Measurements from ENCODE around the gene SLC2A5.

The SLC2A5 gene

DNA sequence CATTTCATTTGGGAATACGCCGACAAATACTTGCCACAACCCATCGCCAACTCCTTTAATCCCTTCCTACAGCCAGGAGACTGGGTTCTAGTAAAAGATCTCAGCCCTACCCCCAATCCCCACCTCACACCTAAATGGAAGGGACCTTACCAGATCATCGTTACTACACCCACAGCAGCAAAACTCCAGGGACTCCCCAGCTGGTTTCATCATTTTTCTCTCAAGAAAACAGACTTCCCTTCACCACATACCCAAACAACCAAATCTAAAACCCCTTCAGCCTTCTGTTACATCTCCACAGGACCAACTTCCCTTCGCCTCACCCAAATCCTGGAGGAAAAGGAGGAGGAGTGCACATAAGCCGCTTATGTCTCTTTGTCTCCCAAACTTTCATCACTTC, 23.7 kb upstream of the SLC2A5 start:
- DNase-seq (ENCODE audit: low read depth), result no peak

DNA sequence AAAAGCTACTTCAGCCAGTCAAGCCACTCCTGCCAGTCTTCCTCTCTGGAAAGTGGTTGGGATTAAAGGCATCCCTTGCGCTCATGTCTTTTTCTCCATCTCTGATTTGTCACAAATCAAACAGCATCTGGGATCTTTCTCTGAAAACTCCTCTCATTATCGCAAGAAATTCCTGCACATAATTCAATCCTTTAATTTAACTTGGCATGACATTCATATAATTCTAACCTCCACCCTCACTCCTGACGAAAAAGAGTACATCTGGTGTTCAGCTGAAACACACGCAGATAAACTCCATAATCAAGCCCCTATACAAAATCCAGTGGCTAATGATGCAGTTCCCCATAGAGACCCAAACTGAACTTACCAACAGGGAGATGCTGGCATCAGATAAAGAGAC, 19.4 kb upstream of the SLC2A5 start:
- DNase-seq (ENCODE audit: low read depth), result no peak

DNA sequence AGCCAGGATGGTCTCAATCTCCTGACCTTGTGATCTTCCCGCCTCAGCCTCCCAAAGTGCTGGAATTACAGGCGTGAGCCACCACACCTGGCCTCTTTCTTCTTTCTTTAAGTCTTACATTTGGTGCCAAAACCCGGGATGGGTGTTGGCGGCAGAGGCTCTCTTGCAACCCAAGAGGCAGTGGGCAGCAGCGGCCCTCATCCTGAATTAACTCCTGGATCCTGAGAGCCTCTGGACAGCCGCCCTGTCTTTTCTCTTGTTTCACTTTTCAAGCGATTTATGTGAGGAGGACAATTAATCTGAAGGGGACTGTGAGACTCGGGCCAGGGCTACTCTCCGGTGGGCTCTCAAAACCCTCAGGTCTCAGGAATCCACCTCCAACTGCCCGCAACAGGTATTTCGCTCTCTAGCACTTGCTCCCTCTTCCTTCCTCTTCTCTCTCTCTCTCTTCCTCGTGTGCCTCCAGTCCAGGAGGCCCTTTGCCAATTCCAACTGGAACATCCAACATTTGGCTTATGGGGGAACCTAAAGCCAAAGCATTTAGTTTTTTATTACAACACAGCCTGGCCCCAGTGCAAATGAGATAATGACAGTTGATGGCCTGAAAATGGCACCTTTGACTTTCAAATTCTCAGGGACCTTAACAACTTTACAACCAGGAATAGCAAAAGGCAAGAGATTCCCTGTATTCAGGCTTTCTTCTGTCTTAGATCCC, 18.1 kb upstream of the SLC2A5 start:
- DNase-seq (ENCODE audit: low read depth), result no peak

DNA sequence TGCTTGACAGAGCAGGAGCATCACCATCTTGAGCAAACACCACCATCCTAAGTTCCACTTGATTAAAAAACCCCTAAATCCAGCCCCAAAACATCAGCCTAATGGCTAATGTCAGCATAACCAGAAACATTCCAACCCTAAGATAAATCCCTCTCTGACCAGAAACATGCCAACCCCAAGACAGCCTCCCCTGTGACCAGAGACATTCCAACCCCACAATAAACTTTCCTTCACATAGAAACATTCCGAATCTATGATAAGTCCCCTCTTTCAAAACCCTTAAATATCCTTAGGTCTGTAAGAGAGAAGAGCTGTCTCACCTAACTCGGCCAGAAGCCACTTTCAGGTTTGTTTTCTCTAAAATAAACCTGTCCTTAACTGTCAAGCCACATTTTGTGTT, 17.4 kb upstream of the SLC2A5 start:
- no peak for DNase-seq (ENCODE audit: low read depth)

DNA sequence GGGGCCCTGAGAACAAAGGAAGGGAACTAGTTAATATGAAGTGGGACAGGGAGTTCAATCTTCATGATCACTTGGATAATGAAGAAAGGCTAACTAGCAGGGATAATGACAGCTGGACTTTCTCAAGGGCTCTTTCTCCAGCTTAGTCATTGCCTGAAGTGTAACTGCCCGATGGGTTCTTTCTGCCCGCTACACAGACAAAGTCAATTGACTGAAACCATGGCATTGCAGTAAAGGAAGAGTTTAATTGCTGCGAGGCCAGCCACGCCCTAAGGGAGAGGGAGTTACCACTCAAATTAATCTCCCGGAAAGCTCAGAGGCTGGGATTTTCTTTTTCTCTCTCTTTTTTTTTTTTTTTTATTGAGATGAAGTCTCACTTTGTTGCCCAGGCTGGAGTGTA, 16.6 kb upstream of the SLC2A5 start:
- DNase-seq (ENCODE audit: low read depth), result no peak

DNA sequence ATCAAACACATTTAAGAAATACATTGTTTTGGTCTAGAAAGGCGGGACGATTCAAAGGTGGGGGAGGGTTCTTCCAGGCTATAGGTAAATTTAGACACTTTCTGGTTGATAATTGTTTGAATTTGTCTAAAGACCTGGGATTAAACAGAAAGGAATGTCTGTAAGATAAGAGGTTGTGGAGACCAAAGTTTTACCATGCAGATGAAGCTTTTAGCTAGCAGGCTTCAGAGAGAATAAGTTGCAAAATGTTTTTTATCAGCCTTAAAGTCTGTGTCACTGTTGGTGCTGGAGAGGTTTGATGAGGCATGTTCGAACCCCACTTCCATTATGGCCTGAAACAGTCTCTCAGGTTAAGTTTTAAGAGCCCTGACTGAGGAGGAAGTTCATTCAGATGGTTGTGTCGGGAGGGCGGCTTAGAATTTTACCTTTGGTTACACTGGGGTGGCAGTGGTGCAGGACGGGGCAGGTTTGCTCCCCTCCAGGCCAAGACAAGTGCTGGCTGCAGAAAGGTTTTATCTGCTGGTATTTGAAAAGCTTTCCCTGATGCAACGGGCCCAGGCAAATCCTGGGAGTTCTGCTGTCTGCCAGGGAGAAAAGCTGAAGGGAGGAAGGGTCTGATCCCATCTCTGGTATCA, 16.0 kb upstream of the SLC2A5 start:
- DNase-seq (ENCODE audit: low read depth), result no peak

DNA sequence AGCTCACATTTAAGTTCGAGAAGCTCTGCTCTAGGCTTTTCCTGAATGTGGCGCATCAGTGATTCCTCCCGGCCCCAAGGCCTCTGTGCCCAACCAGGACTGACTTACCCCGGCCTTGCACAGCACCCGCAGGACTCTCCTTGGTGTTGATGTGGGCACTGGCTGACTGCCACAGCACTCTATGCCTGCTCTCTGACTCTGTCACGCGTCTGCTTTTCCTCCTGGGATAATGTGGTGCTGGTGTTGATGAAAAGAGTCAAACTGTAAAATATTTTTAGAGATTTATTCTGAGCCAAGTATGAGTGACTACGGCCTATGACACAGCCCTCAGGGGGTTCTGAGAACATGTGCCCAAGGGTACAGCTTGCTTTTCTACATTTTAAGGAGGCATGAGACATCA, 15.5 kb upstream of the SLC2A5 start:
- no peak for DNase-seq (ENCODE audit: low read depth)

DNA sequence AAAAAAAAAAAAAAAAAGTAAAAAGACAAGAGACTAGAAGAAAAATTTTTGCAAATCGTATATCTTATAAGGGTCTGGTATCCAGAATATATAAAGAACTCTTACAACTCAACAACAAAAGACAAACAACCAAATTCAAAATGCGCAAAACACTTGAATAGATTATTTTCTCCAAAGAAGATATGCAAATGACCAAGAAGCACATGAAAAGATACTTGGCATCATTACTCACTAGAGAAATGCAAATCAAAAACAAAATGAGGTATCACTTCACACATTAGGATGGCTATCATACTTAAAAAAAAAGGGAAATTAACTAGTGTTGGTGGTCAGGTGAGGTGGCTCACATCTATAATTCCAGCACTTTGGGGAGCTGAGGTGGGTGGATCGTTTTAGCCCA, 12.0 kb upstream of the SLC2A5 start:
- no peak for DNase-seq (ENCODE audit: low read depth)

DNA sequence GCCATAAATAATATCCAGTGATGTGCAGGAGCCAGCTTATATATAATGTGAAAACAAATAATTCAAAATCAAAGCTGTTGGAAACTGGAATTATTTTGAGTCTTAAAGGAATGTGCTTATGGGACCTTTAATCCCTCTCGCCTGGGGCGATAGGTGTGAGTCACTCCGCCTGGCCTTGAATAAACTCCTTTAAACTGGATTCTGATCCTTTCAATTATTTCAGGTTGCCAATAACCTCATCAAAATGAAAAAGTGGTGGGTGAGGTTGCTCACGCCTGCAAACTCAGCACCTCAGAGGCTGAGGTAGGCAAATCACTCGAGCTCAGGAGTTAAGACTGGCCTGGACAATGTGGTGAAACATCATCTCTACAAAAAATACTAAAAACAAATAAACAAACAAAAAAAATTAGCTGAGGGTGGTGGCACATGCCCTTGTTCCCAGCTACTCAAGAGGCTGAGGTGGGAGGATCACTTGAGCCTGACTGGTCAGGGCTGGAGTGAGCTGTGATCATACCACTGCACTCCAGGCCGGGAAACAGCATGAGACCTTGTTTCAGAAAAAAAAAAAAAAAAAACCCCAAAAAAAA, 11.4 kb upstream of the SLC2A5 start:
- no peak for DNase-seq (ENCODE audit: low read depth)

DNA sequence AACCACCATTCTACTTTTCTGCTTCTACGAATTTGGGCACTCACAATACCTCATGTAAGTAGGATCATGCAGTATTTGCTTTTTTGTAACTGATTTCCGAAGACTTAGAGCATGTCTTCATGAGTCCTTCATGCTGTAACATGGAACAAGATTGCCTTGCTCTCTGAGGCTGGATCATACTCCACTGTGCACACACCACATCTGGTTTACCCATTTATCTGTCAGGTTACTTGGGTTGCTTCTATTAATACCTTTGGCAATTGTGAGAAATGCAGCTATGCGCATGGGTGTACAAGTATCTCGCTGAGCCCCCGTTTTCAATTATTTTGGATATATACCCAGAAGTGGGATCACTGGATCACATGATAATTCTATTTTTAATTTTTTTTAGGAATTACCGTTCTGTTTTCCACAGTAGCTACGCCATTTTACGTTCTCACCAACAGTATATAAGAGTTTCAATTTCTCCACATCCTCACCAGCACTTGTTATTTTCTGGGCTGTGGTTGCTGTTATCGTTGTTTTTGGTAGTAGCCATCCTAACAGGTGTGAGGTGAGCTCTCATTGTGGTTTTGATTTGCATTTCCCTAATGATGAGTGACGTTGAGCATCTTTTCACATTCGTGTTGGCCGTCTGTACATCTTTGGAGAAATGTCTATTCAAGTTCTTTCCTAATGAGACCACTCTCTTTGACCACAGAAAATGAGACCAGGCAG, 10.7 kb upstream of the SLC2A5 start:
- no peak for DNase-seq (ENCODE audit: low read depth)

DNA sequence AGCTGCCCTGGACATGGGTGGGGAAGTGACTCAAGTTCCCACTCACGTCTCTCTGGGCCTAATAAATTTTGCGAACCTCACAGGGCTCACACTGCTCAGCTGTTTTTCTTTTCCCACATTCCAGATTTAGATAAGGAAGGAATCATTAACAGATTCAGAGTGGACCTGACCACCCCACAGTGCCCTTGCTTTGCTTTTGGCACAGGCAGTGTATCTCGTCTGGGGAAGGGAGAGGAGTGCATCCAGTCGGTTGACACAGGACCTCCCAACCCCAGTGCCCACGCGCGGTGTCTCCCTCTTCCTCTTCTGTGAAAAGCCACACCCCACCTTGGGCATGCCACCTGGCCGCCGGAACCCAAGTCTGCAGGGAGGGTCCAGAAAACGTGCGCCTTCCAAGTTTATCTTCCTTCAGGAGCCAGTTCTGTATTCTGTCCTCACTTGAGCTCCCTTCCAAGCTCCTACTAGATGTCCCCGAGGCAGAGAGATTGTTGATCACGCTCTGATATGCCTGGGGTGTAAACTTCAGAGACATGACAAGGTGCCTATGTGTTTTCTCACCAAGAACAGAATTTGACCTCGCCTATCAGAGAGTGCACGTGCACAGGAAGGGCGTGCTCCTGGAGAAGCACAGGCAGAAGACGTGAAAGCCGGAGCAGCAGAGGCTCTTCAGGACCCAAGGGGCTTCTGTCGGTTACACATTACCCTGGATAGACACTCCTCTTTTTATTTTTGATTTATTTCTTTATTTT, 9.5 kb upstream of the SLC2A5 start:
- no peak for DNase-seq (ENCODE audit: low read depth)

DNA sequence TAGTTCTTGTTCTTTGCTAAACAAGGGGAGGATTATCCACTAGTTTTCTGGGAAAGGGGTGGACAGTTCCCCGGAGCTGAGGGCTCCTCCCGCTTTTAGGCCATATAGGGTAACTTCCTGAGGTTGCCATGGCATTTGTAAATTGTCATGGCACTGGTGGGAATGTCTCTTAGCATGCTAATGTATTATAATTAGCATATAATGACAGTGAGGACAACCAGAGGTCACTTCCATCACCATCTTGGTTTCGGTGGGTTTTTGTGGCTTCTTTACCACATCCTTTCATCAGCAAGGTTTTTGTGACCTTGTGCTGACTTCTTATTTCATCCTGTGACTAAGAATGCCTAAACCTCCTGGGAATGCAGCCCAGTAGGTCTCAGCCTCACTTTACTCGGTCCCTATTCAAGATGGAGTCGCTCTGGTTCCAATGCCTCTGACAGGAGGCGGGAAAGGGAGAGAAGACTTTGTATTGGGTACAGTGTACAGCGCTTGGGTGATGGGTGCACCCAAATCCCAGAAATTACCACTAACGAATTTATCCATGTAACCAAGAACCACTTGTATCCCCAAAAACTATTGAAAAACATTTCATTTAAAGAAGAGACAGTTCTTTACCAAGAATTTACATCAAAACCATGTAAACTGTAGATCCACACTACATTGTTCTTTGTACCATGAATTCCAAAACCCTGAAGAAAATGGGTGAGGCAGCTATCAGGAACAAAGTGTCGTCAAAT, 8.7 kb upstream of the SLC2A5 start:
- DNase-seq (ENCODE audit: low read depth), result no peak

DNA sequence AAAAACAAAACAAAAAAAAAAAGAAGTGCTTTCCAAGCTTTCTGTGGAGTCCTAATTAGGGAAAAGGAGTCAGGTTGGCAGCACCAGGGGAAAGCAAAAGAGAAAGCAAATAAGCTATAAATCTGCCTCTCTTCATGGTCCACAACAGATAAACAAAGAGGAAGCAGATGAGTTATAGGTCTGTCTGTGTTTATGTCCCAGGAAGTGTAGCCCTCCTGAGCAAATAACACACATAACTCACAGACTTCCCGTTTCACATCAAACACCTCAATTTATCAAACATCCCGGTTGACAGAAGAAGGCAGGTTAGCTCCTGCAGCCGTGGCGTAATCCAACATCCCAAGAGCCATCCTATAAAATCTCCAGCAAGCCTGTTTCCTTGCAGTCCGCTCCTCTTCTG, 5.6 kb upstream of the SLC2A5 start:
- DNase-seq (ENCODE audit: low read depth), result no peak

DNA sequence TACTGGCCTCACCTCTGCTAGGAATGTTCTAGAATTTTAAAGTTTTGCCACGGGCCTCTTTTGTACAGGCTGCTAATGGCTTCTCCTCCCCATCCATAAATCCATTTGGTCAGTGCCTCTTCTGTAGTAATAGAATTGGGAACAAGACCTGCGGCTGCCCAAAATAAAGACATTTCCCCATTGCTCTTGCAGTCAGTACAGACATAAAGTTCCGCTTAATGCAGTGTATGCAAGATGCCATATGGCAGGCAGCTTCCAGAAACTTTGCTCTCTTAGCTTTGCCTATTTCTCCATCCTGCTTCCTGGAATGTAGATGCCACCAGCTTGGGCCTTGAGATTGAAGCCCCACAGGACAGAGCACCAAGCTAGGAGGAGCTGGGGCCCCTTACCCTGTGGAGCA, 3.7 kb upstream of the SLC2A5 start:
- no peak for DNase-seq (ENCODE audit: low read depth)

DNA sequence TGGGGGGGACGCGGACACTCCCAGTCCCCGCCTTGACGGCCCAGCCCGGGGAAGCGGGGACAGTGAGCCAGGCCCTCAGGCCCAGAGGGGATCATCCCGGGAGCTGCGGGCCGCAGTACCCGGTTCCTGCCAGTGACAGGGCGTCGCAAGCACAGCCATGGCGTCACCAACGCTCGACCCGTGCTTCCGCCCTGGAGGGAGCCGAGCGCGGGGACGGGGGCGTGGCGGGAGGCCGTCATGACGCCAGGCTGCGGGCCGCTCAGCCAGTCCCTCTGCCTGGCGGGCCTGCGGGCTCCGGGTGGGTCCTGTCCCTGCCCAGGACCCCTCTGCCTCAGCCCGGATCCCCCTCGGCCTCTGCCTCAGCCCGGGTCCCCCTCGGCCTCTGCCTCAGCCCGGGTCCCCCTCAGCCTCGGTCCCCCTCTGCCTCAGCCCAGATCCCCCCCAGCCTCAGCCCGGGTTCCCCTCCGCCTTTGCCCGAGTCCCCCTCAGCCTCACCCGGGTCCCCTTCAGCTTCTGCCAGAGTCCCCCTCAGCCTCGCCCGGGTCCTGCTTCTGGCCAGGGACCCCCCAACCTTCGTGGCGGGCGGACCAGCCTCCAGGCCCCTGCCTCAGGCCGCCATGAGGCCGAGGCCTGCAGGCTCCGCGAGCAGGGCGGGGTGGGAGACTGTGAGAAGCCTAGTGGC, 2.3 kb upstream of the SLC2A5 start:
- DNase-seq (ENCODE audit: low read depth), result no peak

DNA sequence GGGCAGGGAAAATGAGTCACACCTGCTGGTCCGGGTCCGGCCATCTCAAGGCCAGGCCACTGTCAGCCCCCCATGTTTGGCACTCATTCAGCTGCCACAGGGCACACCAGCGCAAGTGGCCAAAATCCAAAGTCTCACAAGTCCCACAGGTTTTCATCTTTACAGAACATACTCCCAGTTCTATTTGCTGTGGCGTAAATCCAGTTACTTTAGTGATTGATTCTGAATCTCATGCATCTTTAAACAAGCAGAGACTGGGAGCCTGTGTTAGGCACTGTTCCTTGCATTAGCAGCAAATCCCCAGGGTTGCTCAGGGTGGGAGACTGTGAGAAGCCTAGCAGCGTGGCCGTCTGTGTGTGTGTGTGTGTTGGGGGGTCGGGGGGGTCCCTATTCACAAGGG, 1.1 kb upstream of the SLC2A5 start:
- DNase-seq (ENCODE audit: low read depth), result no peak

DNA sequence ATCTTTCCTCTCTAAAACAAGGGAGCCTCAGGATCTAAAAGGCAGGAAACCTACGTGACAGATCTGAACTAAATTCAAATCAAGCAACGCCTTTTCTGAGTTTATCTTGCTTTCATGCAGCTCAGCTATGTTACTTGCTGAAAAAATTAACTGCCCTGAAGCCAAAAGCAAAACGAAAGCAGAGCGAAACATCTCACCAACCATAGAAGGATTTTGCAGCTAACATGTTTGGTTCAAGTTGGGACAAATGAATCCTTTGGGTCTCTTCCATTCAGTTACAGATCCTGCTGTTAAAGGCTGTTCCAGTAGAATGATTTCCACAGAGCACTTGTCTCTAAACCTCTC, 482 bp downstream of the SLC2A5 start:
- DNase-seq (ENCODE audit: low read depth), result no peak

DNA sequence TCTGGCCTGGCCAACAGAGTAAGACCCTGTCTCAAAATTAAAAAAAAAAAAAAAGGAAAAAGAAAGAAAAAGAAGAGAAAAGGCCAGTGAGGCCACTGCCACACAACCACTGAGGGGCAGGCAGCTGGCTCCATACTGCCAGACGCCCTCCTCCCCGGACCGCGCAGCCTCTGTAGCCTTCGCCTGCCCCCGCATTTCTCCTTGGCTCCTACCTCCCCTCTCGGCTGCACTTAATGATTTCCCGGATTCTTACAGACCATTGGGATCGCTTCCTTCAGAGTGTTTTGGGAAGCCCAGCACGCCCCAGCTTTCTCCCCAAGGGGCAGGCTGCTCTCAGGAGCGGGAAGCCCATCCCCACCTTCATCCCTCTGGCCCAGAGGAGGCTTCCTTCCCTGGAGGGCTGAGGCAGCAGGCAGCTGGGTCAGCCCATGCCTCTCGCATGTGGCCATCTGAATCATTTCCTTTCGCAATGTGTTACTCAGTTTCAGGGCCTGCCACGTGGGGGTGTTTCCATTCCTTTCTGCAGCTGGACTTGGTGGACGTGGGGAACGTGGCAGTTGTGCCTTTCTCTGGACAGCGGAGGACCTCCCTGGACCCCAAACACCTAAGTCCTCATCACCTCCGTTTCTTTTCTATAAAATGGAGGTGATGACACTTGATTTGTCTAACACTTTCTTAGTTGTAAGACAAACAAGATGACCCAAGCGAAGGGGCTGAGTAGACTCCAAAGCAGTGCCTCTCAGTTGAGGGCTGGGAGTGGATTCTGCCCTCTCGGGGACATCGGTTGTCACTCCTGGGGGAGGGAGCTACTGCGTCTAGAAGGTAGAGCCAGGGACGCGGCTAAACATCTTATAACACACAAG, 2.3 kb downstream of the SLC2A5 start:
- no peak for DNase-seq (ENCODE audit: low read depth)

DNA sequence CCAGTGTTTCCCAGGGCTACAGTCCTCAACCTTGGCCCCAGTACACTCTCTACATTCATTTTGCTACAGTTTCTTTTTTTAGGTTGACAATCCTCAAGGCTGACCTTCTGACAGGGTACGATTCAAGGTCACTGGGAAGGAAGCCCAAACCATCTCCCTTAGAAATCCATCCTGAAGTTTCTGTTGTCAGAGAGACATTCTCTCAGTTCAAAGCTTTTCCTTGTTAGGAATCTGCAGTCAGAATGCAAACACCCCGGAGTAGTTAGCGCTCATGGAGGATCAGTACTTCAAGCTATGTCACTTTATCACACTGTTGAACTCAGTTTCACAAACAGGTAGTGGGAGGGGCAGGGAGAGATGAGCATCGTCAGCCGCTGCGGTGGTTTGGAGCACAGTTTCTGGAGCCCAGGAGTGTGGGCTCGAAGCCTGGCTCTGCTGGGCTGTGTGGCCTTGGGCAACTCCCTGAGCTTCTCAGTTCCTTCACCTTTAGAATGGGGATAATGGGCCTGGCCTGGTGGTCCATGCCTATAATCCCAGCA, 4.2 kb downstream of the SLC2A5 start:
- no peak for DNase-seq (ENCODE audit: low read depth)

DNA sequence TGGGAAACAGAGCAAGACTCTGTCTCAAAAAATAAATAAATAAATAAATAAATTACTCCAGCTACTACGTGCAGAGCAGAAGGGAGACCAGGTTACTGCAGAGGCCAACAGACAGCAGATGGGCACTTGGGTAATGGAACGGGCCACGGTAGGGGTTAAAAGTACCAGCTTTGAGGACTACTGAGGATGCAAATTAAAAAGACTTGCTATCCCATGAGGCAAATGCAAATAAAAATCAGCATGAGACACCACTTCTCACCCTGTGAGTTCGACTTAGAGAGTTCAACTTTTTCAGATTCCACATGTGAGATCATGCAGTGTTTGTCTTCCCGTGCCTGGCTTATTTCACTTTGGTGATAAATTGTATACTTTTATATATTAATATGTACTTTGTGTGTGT, 6.6 kb downstream of the SLC2A5 start:
- no peak for DNase-seq (ENCODE audit: low read depth)

All from stimulated activated CD8-positive, alpha-beta memory T cell treated with anti-CD3 and anti-CD28 coated beads, Interleukin-4, amount 100 ng/mL, for 24 hours (primary cell).